ENCODE measurements around the gene PLCH1.

The PLCH1 gene

DNA sequence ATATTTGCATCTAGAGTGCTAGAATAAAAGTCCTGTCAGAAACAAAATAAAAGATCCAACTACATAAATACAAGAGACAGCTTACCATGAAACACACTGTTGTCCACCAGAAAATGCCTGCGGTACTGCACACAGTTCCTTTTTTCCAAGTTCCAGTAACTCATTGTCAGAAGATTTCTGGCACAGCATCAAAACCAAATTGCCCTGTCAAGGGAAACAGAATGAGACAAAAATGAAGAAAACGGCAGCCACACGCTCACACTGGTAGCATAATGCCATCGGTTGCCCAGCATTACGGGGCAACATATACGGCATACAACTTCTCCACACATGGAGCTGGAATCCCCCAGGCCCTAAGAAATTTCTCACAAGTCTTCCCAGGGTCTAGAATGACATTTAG lies 40.8 kb downstream of the PLCH1 start:
- FAIRE-seq (no peak), DNase-seq (ENCODE audit: insufficient read length, low spot score) (no peak)
- TF ChIP-seq POU2F2 (IDR thresholded peaks at IDR 0.05; ENCODE audit: low read depth, low read length): no peak
- TF ChIP-seq TAF1 (IDR thresholded peaks at IDR 0.05; ENCODE audit: low read depth, low read length): no peak
- no peak for TF ChIP-seq PAX5 (IDR thresholded peaks at IDR 0.05; ENCODE audit: insufficient read depth, low read length, severe bottlenecking)
- no peak for TF ChIP-seq SPI1 (IDR thresholded peaks at IDR 0.05; ENCODE audit: low read depth, low read length)
- no peak for TF ChIP-seq POLR2A (IDR thresholded peaks at IDR 0.05; ENCODE audit: low read depth, low read length)
- no peak for TF ChIP-seq POLR2AphosphoS5 (IDR thresholded peaks at IDR 0.05; ENCODE audit: low read depth, low read length)

DNA sequence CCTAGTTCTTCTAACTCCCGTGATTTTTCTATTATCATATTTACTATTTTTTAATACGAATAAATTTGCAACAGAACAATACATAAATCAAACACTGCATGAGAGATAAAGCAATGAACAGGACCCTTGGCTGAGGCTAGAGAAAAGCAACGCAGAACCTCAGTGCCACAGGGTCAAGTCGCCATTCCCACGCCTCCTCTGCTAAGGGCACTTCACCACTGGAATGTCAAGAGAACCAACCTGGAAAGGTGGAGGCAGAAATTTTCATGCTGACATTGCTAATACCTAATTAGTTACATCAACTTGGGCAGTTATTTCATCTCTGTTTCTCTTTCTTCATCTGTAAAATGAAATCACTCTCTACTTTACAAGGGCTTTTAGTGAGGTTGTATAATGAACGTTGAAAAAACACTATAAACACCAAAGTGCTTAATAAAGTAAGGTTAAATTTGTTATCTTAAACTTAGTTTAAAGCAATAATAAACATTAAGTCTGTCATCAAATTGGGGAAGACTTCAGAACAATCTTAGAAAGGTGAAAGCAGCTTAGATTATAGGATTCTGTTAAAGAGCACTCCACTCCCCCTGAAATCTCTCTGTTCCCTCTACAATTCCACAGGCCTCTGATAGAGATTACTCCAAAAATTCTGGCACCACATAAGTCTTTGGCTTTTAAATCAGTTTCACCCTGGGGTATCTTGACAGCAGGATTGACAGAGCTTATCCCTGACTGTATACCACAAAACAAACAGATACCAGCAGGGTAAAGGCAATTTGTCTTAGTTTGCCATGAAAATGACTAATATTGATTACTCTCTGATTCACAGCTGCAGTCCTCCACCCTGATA lies 41.9 kb downstream of the PLCH1 start:
- DNase-seq (ENCODE audit: insufficient read length, low spot score) (no peak), FAIRE-seq (no peak)
- TF ChIP-seq POLR2A (IDR thresholded peaks at IDR 0.05; ENCODE audit: low read depth, low read length) (no peak), TAF1 (IDR thresholded peaks at IDR 0.05; ENCODE audit: low read depth, low read length) (no peak), SPI1 (IDR thresholded peaks at IDR 0.05; ENCODE audit: low read depth, low read length) (no peak), PAX5 (IDR thresholded peaks at IDR 0.05; ENCODE audit: insufficient read depth, low read length, severe bottlenecking) (no peak), POU2F2 (IDR thresholded peaks at IDR 0.05; ENCODE audit: low read depth, low read length) (no peak), POLR2AphosphoS5 (IDR thresholded peaks at IDR 0.05; ENCODE audit: low read depth, low read length) (no peak)

GRCh38 chr3:155701882-155702465 lies 42.9 kb downstream of the PLCH1 start:
- no peak for FAIRE-seq
- no peak for TF ChIP-seq POLR2AphosphoS5 (IDR thresholded peaks at IDR 0.05; ENCODE audit: low read depth, low read length)
- TF ChIP-seq POLR2A (IDR thresholded peaks at IDR 0.05; ENCODE audit: low read depth, low read length): no peak
- no peak for TF ChIP-seq TAF1 (IDR thresholded peaks at IDR 0.05; ENCODE audit: low read depth, low read length)
- no peak for TF ChIP-seq PAX5 (IDR thresholded peaks at IDR 0.05; ENCODE audit: insufficient read depth, low read length, severe bottlenecking)
- no peak for TF ChIP-seq SPI1 (IDR thresholded peaks at IDR 0.05; ENCODE audit: low read depth, low read length)
- no peak for TF ChIP-seq POU2F2 (IDR thresholded peaks at IDR 0.05; ENCODE audit: low read depth, low read length)
- no peak for DNase-seq (ENCODE audit: insufficient read length, low spot score)

GRCh38 chr3:155697542-155697941 lies 47.3 kb downstream of the PLCH1 start:
- FAIRE-seq: no peak
- DNase-seq (ENCODE audit: insufficient read length, low spot score): no peak
- TF ChIP-seq SPI1 (IDR thresholded peaks at IDR 0.05; ENCODE audit: low read depth, low read length): no peak
- TF ChIP-seq POLR2AphosphoS5 (IDR thresholded peaks at IDR 0.05; ENCODE audit: low read depth, low read length): no peak
- TF ChIP-seq TAF1 (IDR thresholded peaks at IDR 0.05; ENCODE audit: low read depth, low read length): no peak
- TF ChIP-seq POU2F2 (IDR thresholded peaks at IDR 0.05; ENCODE audit: low read depth, low read length): no peak
- TF ChIP-seq POLR2A (IDR thresholded peaks at IDR 0.05; ENCODE audit: low read depth, low read length): no peak
- TF ChIP-seq PAX5 (IDR thresholded peaks at IDR 0.05; ENCODE audit: insufficient read depth, low read length, severe bottlenecking): no peak

DNA sequence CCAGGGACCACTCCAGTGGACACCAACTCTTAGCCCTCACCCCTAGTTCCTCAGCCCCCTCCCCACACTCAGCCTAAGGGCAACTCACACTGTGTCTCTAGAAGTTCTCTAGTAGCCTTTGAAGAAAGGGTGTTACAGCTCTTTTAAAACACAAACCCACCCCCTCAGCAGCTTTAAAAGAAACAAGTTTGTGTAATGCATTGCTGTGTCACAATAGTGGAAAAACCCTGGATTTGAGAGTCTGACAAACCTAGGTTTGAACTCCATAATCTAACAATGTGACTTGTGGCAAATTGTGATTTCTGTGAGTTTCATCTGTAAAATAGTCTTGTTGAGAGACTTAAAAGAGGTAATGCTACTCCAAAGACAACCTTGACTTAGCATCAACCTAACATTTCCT lies 54.0 kb downstream of the PLCH1 start:
- no peak for FAIRE-seq
- TF ChIP-seq PAX5 (IDR thresholded peaks at IDR 0.05; ENCODE audit: insufficient read depth, low read length, severe bottlenecking) (no peak), SPI1 (IDR thresholded peaks at IDR 0.05; ENCODE audit: low read depth, low read length) (no peak), POLR2A (IDR thresholded peaks at IDR 0.05; ENCODE audit: low read depth, low read length) (no peak), TAF1 (IDR thresholded peaks at IDR 0.05; ENCODE audit: low read depth, low read length) (no peak), POU2F2 (IDR thresholded peaks at IDR 0.05; ENCODE audit: low read depth, low read length) (no peak), POLR2AphosphoS5 (IDR thresholded peaks at IDR 0.05; ENCODE audit: low read depth, low read length) (no peak)
- DNase-seq (ENCODE audit: insufficient read length, low spot score): no peak

- FAIRE-seq (no peak), DNase-seq (ENCODE audit: insufficient read length, low spot score) (no peak)
- TF ChIP-seq POLR2A (IDR thresholded peaks at IDR 0.05; ENCODE audit: low read depth, low read length): no peak
- no peak for TF ChIP-seq POLR2AphosphoS5 (IDR thresholded peaks at IDR 0.05; ENCODE audit: low read depth, low read length)
- no peak for TF ChIP-seq TAF1 (IDR thresholded peaks at IDR 0.05; ENCODE audit: low read depth, low read length)
- TF ChIP-seq SPI1 (IDR thresholded peaks at IDR 0.05; ENCODE audit: low read depth, low read length): no peak
- no peak for TF ChIP-seq POU2F2 (IDR thresholded peaks at IDR 0.05; ENCODE audit: low read depth, low read length)
- no peak for TF ChIP-seq PAX5 (IDR thresholded peaks at IDR 0.05; ENCODE audit: insufficient read depth, low read length, severe bottlenecking)
Measured at GRCh38 chr3:155688481-155688880, 56.4 kb downstream of the PLCH1 start.

- FAIRE-seq: no peak
- no peak for DNase-seq (ENCODE audit: insufficient read length, low spot score)
- no peak for TF ChIP-seq POLR2A (IDR thresholded peaks at IDR 0.05; ENCODE audit: low read depth, low read length)
- TF ChIP-seq SPI1 (IDR thresholded peaks at IDR 0.05; ENCODE audit: low read depth, low read length): no peak
- TF ChIP-seq POLR2AphosphoS5 (IDR thresholded peaks at IDR 0.05; ENCODE audit: low read depth, low read length): no peak
- TF ChIP-seq PAX5 (IDR thresholded peaks at IDR 0.05; ENCODE audit: insufficient read depth, low read length, severe bottlenecking): no peak
- TF ChIP-seq TAF1 (IDR thresholded peaks at IDR 0.05; ENCODE audit: low read depth, low read length): no peak
- TF ChIP-seq POU2F2 (IDR thresholded peaks at IDR 0.05; ENCODE audit: low read depth, low read length): no peak
Measured at GRCh38 chr3:155683344-155683720, 61.5 kb downstream of the PLCH1 start.

DNA sequence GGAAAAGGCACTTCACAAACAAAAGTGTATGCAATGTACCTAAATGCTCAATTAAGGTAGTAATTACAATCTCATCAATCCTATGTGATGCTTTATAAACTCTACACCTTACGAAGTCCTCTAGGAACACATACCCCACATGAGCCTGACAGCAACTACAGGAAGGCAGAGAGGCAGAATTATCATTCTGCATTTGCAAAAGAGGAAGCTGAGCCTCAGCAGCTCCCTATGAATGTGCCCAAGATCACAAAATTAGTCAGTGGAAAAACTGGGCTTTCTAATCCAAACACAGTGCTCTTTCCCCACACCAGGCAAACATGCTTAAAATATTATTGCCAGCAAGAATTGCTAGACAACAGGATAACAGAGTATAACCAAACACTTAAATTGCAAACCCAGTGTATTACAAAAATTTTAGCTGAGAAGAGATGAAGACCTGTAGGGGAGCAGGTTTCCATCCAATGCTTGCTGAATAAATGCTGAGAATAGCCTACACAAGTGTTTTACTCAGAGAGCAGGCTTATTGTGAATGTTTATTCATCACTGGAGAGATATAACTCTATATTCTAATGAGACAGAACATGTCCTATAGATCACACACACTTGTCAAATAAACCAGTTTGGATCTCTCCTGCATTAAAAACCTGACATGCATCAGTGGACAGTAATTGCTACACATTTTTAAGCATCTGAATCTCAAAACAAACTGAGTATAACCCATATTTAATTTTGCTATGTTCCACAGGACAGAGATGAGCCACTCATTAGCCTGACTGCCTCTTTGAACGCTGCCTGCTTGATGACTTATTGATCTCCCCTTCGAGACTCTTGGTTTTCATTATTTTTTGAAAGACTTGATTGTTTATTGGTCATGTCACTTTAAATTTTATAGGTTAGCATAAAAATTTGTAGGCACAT lies 62.2 kb downstream of the PLCH1 start:
- DNase-seq (ENCODE audit: insufficient read length, low spot score) (no peak), FAIRE-seq (no peak)
- TF ChIP-seq SPI1 (IDR thresholded peaks at IDR 0.05; ENCODE audit: low read depth, low read length) (no peak), POU2F2 (IDR thresholded peaks at IDR 0.05; ENCODE audit: low read depth, low read length) (no peak), TAF1 (IDR thresholded peaks at IDR 0.05; ENCODE audit: low read depth, low read length) (no peak), PAX5 (IDR thresholded peaks at IDR 0.05; ENCODE audit: insufficient read depth, low read length, severe bottlenecking) (no peak), POLR2A (IDR thresholded peaks at IDR 0.05; ENCODE audit: low read depth, low read length) (no peak), POLR2AphosphoS5 (IDR thresholded peaks at IDR 0.05; ENCODE audit: low read depth, low read length) (no peak)

Data from GM12891 (cell line).